Omental fat pad (tissue), 4 donors: Measurements from ENCODE around the gene INHA. TPM values are rescaled to one million over a fixed set of nuclear protein-coding genes. Genes with fewer than 3 reads are reported as not detected.

Source experiments
- ATAC-seq: fragments of 150-250 bp; one replicate; pipeline ENCODE4 v1.9.1; 2016; ENCODE audit warnings: mild to moderate bottlenecking, moderate library complexity; ENCODE audit not compliant: low FRiP score
- DNase-seq: peaks from one replicate; pipeline ENCODE4 v3.0.0-alpha.2; 2019; ENCODE audit warnings: low spot score
- CTCF ChIP-seq, 3 donors: fragments of 450-650 bp; IDR thresholded peaks; one replicate each; pipeline ENCODE4 v1.5.1; 2016 to 2017; ENCODE audit warnings: antibody characterized with exemption in 3 of 3, mild to moderate bottlenecking in 3 of 3, moderate library complexity in 2 of 3
- total RNA-seq, 4 donors: library from RNA; depleted of rRNA; stranded (reverse); fragments of >200 nt; gene quantifications; one replicate each; pipeline ENCODE4 v1.1.0, GENCODE V29; 2016

Gene INHA
- total RNA-seq, 4 donors from 2014 or later, result 0.88 to 1.1 TPM; not detected in 2

GRCh38 chr2:219563271-219563928, 8.7 kb upstream of the INHA start:
- TF ChIP-seq CTCF (IDR thresholded peaks at IDR 0.05), result no peak
- DNase-seq (no peak), ATAC-seq (no peak)

GRCh38 chr2:219565130-219566080, 6.7 kb upstream of the INHA start:
- DNase-seq (no peak), ATAC-seq (no peak)
- no peak for TF ChIP-seq CTCF (IDR thresholded peaks at IDR 0.05)

GRCh38 chr2:219566640-219567039, 5.5 kb upstream of the INHA start:
- no peak for TF ChIP-seq CTCF (IDR thresholded peaks at IDR 0.05)
- no peak for DNase-seq
- no peak for ATAC-seq

DNA sequence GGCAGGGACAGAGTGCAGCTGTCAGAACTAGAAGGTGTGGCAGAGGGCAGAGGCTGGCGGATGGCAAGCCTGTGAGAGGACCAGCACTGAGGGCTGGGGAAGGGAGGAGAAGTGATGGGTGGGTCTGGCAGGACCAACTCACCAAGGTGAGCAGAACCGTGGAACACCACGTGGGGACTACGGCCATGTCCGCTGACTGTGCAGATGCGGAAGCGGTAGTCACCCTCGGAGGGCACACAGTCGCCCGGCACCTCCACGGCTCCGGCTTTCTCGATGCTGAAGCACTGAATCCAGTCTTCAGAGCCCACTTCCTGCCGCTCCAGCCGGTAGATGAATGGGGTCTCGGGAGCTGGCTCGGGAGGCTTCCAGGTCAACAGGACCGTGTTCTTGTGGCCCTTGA, 5.0 kb upstream of the INHA start:
- ATAC-seq, result no peak
- DNase-seq, result no peak
- TF ChIP-seq CTCF (IDR thresholded peaks at IDR 0.05), result no peak

- TF ChIP-seq CTCF (IDR thresholded peaks at IDR 0.05), result no peak
- DNase-seq (no peak), ATAC-seq (no peak)
Measured at GRCh38 chr2:219567791-219568361, 4.2 kb upstream of the INHA start.

DNA sequence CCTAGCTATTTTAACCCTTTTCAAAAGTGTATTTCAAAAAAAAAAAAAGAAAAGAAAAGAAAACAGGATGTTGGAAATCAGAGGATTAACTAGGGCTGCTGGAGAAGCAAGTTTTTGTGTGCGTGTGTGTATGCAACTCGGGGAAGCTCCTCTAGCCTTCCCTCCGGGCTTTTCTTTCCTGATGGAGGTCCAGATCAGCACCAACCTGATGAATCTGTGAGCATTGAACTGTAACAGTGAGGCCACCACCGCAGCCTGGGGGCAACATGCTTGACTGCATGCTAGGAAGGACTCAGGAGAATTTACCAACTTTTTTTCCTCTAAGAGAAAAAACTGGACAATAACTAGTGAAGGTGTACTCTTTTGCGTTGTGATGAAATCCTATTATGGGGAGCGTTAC, 3.1 kb upstream of the INHA start:
- ATAC-seq (no peak), DNase-seq (no peak)
- TF ChIP-seq CTCF (IDR thresholded peaks at IDR 0.05), result no peak
